ENCODE results near the gene UBAP1L. TPM values are rescaled to one million over a fixed set of nuclear protein-coding genes. Genes with fewer than 3 reads are reported as not detected.

UBAP1L gene
- polyA plus RNA-seq, 1 donor (not counting 4 experiments of a cell fraction or from before 2014, with no cell fraction given): 0.55 TPM

DNA sequence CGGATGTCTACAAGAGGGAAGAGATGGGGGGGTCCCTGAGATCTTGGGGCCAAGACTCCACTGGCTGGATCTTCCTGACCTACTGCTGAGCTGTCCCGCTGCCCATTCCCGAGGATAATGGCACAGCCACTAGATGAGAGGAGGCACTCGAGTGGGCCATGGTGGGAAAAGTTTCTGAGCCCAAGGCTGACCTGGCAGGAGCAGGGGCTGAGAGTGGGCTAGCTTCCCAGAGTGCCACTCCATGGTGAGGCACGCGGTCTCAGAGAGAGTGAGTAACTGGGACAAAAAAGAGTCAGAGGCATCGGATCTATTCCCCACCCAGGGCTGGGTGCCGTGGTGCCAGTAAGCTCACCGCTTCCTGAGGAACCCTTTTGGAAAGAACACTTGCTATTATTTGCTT is 58.9 kb downstream of the UBAP1L start:
- Histone ChIP-seq H2AFZ (ENCODE audit: control insufficient read depth, low read length) (no peak overlapping the region), H4K20me1 (ENCODE audit: control insufficient read depth, extremely low read depth, insufficient read depth, low read length) (no peaks in the 10 kb centered on the region), H3K36me3 (ENCODE audit: control insufficient read depth in 2 of 2, extremely low read depth in 1 of 2, insufficient read depth in 2 of 2, low read length in 2 of 2) (no peaks in the 10 kb centered on the region), H3K79me2 (ENCODE audit: control insufficient read depth, insufficient read depth, low read length) (no peaks in the 10 kb centered on the region), H3K27ac (ENCODE audit: control insufficient read depth, insufficient read depth, low read length) (no peak overlapping the region), H3K4me3 (ENCODE audit: control insufficient read depth in 2 of 3, extremely low read depth in 1 of 3, insufficient read depth in 2 of 3, low read depth in 1 of 3, low read length in 3 of 3) (no peak overlapping the region), H3K9me3 (ENCODE audit: control insufficient read depth, low read depth, low read length) (no peaks in the 10 kb centered on the region), H3K4me1 (ENCODE audit: control insufficient read depth, extremely low read depth, insufficient read depth, low read length) (no peaks in the 10 kb centered on the region), H3K9me1 (ENCODE audit: control insufficient read depth, extremely low read depth, insufficient read depth, low read length) (no peaks in the 10 kb centered on the region), H3K4me2 (ENCODE audit: control insufficient read depth, extremely low read depth, insufficient read depth, low read depth, low read length) (no peak overlapping the region), H3K27me3 (ENCODE audit: control insufficient read depth, extremely low read depth, insufficient read depth, low read length) (peaks cover 7% of the 10 kb centered on the region), H3K9ac (ENCODE audit: control insufficient read depth, extremely low read depth, insufficient read depth, low read length) (no peak overlapping the region)
- no peak for DNase-seq (ENCODE audit: low read depth, low spot score)
- dilution Hi-C loops (cut with MboI; ENCODE audit: extremely low pct_ligation_motif_present, low sequenced_read_pairs): no loop called here
- no peak for TF ChIP-seq EZH2 (IDR thresholded peaks at IDR 0.05; ENCODE audit: low read length)
- TF ChIP-seq, protein P1, sequence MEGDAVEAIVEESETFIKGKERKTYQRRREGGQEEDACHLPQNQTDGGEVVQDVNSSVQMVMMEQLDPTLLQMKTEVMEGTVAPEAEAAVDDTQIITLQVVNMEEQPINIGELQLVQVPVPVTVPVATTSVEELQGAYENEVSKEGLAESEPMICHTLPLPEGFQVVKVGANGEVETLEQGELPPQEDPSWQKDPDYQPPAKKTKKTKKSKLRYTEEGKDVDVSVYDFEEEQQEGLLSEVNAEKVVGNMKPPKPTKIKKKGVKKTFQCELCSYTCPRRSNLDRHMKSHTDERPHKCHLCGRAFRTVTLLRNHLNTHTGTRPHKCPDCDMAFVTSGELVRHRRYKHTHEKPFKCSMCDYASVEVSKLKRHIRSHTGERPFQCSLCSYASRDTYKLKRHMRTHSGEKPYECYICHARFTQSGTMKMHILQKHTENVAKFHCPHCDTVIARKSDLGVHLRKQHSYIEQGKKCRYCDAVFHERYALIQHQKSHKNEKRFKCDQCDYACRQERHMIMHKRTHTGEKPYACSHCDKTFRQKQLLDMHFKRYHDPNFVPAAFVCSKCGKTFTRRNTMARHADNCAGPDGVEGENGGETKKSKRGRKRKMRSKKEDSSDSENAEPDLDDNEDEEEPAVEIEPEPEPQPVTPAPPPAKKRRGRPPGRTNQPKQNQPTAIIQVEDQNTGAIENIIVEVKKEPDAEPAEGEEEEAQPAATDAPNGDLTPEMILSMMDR (optimal IDR thresholded peaks at IDR 0.05 in 1 of 3, IDR thresholded peaks at IDR 0.05 in 1 of 3, conservative IDR thresholded peaks at IDR 0.05 in 1 of 3; ENCODE audit: extremely low read depth in 1 of 3, insufficient read depth in 2 of 3, low read length in 3 of 3): no peak
- FAIRE-seq: no peak

DNA sequence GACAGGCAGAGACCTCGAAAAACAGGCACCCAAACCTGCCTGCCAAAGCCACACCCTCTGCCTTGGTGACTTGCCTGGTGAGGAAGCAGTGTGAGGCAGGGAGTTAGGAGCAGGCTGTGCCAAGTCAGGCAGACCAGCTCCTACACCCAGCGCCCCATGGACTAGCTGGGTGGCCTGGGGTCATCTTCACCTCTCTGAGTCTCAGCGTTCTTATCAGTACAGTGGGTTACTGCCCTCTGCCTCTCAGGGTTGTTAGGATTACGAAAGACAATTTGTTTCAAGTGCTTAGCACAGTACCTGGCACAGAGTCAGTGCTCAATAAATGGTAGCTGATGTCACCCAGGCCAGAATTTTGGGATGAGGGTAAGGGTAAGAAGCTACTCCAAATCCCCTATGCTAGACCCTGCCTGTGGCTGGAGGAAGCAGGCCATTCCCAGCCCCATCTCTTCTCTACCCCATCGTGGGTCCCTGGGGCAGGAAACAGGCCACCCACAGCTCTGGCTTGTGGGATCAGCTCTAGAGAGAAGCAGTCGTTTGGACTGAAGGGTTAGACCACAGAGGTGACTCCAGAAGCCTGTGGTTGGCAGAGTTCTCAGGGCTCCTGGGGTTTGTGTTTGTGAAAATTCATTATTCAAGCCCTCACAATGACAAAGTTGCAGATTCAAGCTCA is 59.7 kb downstream of the UBAP1L start:
- Histone ChIP-seq H3K9me1 (ENCODE audit: control insufficient read depth, extremely low read depth, insufficient read depth, low read length) (no peaks in the 10 kb centered on the region), H3K4me1 (ENCODE audit: control insufficient read depth, extremely low read depth, insufficient read depth, low read length) (no peaks in the 10 kb centered on the region), H3K4me2 (ENCODE audit: control insufficient read depth, extremely low read depth, insufficient read depth, low read depth, low read length) (no peak overlapping the region), H3K9me3 (ENCODE audit: control insufficient read depth, low read depth, low read length) (no peaks in the 10 kb centered on the region), H3K27me3 (ENCODE audit: control insufficient read depth, extremely low read depth, insufficient read depth, low read length) (peaks cover 7% of the 10 kb centered on the region), H3K27ac (ENCODE audit: control insufficient read depth, insufficient read depth, low read length) (no peak overlapping the region), H3K36me3 (ENCODE audit: control insufficient read depth in 2 of 2, extremely low read depth in 1 of 2, insufficient read depth in 2 of 2, low read length in 2 of 2) (no peaks in the 10 kb centered on the region), H4K20me1 (ENCODE audit: control insufficient read depth, extremely low read depth, insufficient read depth, low read length) (no peaks in the 10 kb centered on the region), H3K79me2 (ENCODE audit: control insufficient read depth, insufficient read depth, low read length) (no peaks in the 10 kb centered on the region), H3K9ac (ENCODE audit: control insufficient read depth, extremely low read depth, insufficient read depth, low read length) (no peak overlapping the region), H3K4me3 (ENCODE audit: control insufficient read depth in 2 of 3, extremely low read depth in 1 of 3, insufficient read depth in 2 of 3, low read depth in 1 of 3, low read length in 3 of 3) (no peak overlapping the region), H2AFZ (ENCODE audit: control insufficient read depth, low read length) (no peak overlapping the region)
- no peak for TF ChIP-seq EZH2 (IDR thresholded peaks at IDR 0.05; ENCODE audit: low read length)
- TF ChIP-seq, protein P1 (optimal IDR thresholded peaks at IDR 0.05 in 1 of 3, IDR thresholded peaks at IDR 0.05 in 1 of 3, conservative IDR thresholded peaks at IDR 0.05 in 1 of 3; ENCODE audit: extremely low read depth in 1 of 3, insufficient read depth in 2 of 3, low read length in 3 of 3): no peak
- dilution Hi-C loops (cut with MboI; ENCODE audit: extremely low pct_ligation_motif_present, low sequenced_read_pairs): no loop called here
- no peak for FAIRE-seq
- DNase-seq (ENCODE audit: low read depth, low spot score): no peak

All from keratinocyte (primary cell).